ENCODE measurements around the gene NUP210L. TPM values are rescaled to one million over a fixed set of nuclear protein-coding genes. Genes with fewer than 3 reads are reported as not detected.

Gene NUP210L
- total and polyA plus RNA-seq, 2 experiments from 2014 or later, result 0.10 TPM; not detected in 1

GRCh38 chr1:153961421-153961820 is 193.5 kb downstream of the NUP210L start:
- peak overlapping the region; percentile 81 for H3K4me3 Mint-ChIP-seq
- Histone ChIP-seq H3K4me3 (peak overlapping the region; percentile 83), H3K4me2 (peak overlapping the region; percentile 97), H3K27ac (ENCODE audit: low read depth) (peak overlapping the region; percentile 80), H3K4me1 (ENCODE audit: insufficient read depth) (peaks cover 46% of the 10 kb centered on the region), H3K27me3 (ENCODE audit: insufficient read depth) (no peaks in the 10 kb centered on the region), H3F3A (replicated peaks; ENCODE audit: low read depth) (peaks cover 49% of the 10 kb centered on the region), H2AFZ (no peak overlapping the region), H3K36me3 (ENCODE audit: insufficient read depth) (peaks cover 14% of the 10 kb centered on the region), H3K9me2 (ENCODE audit: insufficient read depth) (no peaks in the 10 kb centered on the region), H4K20me1 (replicated peaks; ENCODE audit: insufficient read depth) (peaks cover 9% of the 10 kb centered on the region), H3K79me2 (replicated peaks; ENCODE audit: insufficient read depth) (peaks cover 62% of the 10 kb centered on the region)
- ATAC-seq (no peak), DNase-seq (ENCODE audit: low spot score) (no peak)
- no peak for TF ChIP-seq STAT1 (IDR thresholded peaks at IDR 0.05; ENCODE audit: unreplicated experiment)
- no peak for TF ChIP-seq POLR2AphosphoS5 (IDR thresholded peaks at IDR 0.05; ENCODE audit: low read depth)
- no peak for TF ChIP-seq JUNB (IDR thresholded peaks at IDR 0.05; ENCODE audit: unreplicated experiment)
- no peak for TF ChIP-seq CTCF (conservative IDR thresholded peaks at IDR 0.05; ENCODE audit: low read depth in 2 of 2)
- TF ChIP-seq ZNF331 (CRISPR knock-in tag; IDR thresholded peaks at IDR 0.05; ENCODE audit: low read depth), result no peak
- H3K9me3 Mint-ChIP-seq, result peaks cover 7% of the 10 kb centered on the region; the same call in 2 of the 3 replicates
- H3K27me3 Mint-ChIP-seq (ENCODE audit: insufficient read depth, low read depth, poor library complexity), result peaks cover 26% of the 10 kb centered on the region
- H3K4me1 Mint-ChIP-seq, result peaks cover 51% of the 10 kb centered on the region
- peaks cover 49% of the 10 kb centered on the region for H3K36me3 Mint-ChIP-seq (ENCODE audit: low read depth)
- H3K27ac Mint-ChIP-seq, result peak overlapping the region; percentile 96

- Histone ChIP-seq H3F3A (replicated peaks; ENCODE audit: low read depth) (peaks cover 40% of the 10 kb centered on the region), H3K9me2 (ENCODE audit: insufficient read depth) (no peaks in the 10 kb centered on the region), H3K79me2 (replicated peaks; ENCODE audit: insufficient read depth) (peaks cover 65% of the 10 kb centered on the region), H4K20me1 (replicated peaks; ENCODE audit: insufficient read depth) (peaks cover 10% of the 10 kb centered on the region), H3K27ac (ENCODE audit: low read depth) (peak overlapping the region; percentile 67; the same call in 1 of the 2 replicates), H3K4me2 (no peak overlapping the region), H3K27me3 (ENCODE audit: insufficient read depth) (no peaks in the 10 kb centered on the region), H3K36me3 (ENCODE audit: insufficient read depth) (peaks cover 14% of the 10 kb centered on the region), H3K4me1 (ENCODE audit: insufficient read depth) (peaks cover 38% of the 10 kb centered on the region), H3K4me3 (no peak overlapping the region), H2AFZ (no peak overlapping the region)
- Mint-ChIP-seq H3K36me3 (ENCODE audit: low read depth) (peaks cover 39% of the 10 kb centered on the region), H3K4me1 (peaks cover 48% of the 10 kb centered on the region), H3K4me3 (no peak overlapping the region; the same call in none of the 3 replicates), H3K27ac (no peak overlapping the region), H3K27me3 (ENCODE audit: insufficient read depth, low read depth, poor library complexity) (peaks cover 26% of the 10 kb centered on the region), H3K9me3 (peaks cover 3% of the 10 kb centered on the region; the same call in 2 of the 3 replicates)
- ATAC-seq (no peak), DNase-seq (ENCODE audit: low spot score) (no peak)
- TF ChIP-seq ZNF114 (CRISPR knock-in tag; IDR thresholded peaks at IDR 0.05) (no peak), NANOG (IDR thresholded peaks at IDR 0.05; ENCODE audit: borderline replicate concordance) (no peak), POLR2AphosphoS5 (IDR thresholded peaks at IDR 0.05; ENCODE audit: low read depth) (no peak), ZNF462 (CRISPR knock-in tag; IDR thresholded peaks at IDR 0.05) (no peak), ETS1 (IDR thresholded peaks at IDR 0.05) (no peak), REST (IDR thresholded peaks at IDR 0.05; ENCODE audit: unreplicated experiment) (no peak)
Observed at GRCh38 chr1:153960206-153960605, 194.7 kb downstream of the NUP210L start.
